Prostate gland (tissue), 2 donors: ENCODE data around the gene ONECUT3. TPM values are rescaled to one million over a fixed set of nuclear protein-coding genes. Genes with fewer than 3 reads are reported as not detected.

ENCODE experiments used
- DNase-seq: peaks from one replicate; pipeline ENCODE4 v3.0.0-alpha.2; 2019; ENCODE audit warnings: low spot score
- H3K27ac ChIP-seq, 2 donors: fragments of 200-600 bp; sonication (generic); 2 replicates each; pipeline ENCODE4 v1.5.1; 2017 to 2019
- H3K27me3 ChIP-seq: fragments of 200-600 bp; sonication (generic); replicated peaks from 2 replicates; pipeline ENCODE4 v1.5.1; 2019; ENCODE audit not compliant: insufficient read depth
- H3K36me3 ChIP-seq, 2 donors: fragments of 200-600 bp; sonication (generic); 1 replicate in 1 of 2; 2 replicates in 1 of 2; pipeline versions ENCODE4 v1.5.1 to v1.8.1; 2017 to 2019
- H3K4me1 ChIP-seq: fragments of 200-600 bp; sonication (generic); replicated peaks from 2 replicates; pipeline ENCODE4 v1.5.1; 2019
- H3K4me3 ChIP-seq, 2 donors: fragments of 200-600 bp; sonication (generic); 2 replicates each; pipeline ENCODE4 v1.5.1; 2017 to 2019
- H3K9me3 ChIP-seq: fragments of 200-600 bp; sonication (generic); 2 replicates; pipeline ENCODE4 v1.5.1; 2017
- POLR2A ChIP-seq: fragments of 450-650 bp; IDR thresholded peaks from one replicate; pipeline ENCODE4 v1.6.1; 2016; ENCODE audit warnings: antibody characterized with exemption, mild to moderate bottlenecking
- POLR2AphosphoS5 ChIP-seq: sonication (generic); formaldehyde crosslinking; IDR thresholded peaks from one replicate; pipeline ENCODE4 v1.6.1; 2017; ENCODE audit warnings: antibody characterized with exemption
- WGBS: methylation state at CpG from one replicate; pipeline ENCODE4 v1.1.5; 2018; 5-methylcytosine and 5-hydroxymethylcytosine counted together
- intact Hi-C: fragments of 100-400 bp; cut with DNase I; formaldehyde crosslinking; loops from one replicate; pipeline ENCODE4 v1.14.2; 2022
- total RNA-seq, 2 donors: library from RNA; depleted of rRNA; stranded (reverse); fragments of >200 nt; gene quantifications; one replicate each; pipeline ENCODE4 v1.1.0, GENCODE V29; 2016
- TF ChIP-seq, protein P1 (sequence below), 4 experiments: fragments of 200-600 bp in 2 of 4; fragments of 450-650 bp in 2 of 4; sonication (generic) in 2 of 4; IDR thresholded peaks; 1 replicate in 3 of 4; 2 replicates in 1 of 4; pipeline ENCODE4 v1.5.1; 2016 to 2019; ENCODE audit warnings: antibody characterized with exemption in 4 of 4, mild to moderate bottlenecking in 2 of 4, moderate library complexity in 2 of 4

Gene ONECUT3
- total RNA-seq, 2 donors from 2014 or later, result not detected

DNA sequence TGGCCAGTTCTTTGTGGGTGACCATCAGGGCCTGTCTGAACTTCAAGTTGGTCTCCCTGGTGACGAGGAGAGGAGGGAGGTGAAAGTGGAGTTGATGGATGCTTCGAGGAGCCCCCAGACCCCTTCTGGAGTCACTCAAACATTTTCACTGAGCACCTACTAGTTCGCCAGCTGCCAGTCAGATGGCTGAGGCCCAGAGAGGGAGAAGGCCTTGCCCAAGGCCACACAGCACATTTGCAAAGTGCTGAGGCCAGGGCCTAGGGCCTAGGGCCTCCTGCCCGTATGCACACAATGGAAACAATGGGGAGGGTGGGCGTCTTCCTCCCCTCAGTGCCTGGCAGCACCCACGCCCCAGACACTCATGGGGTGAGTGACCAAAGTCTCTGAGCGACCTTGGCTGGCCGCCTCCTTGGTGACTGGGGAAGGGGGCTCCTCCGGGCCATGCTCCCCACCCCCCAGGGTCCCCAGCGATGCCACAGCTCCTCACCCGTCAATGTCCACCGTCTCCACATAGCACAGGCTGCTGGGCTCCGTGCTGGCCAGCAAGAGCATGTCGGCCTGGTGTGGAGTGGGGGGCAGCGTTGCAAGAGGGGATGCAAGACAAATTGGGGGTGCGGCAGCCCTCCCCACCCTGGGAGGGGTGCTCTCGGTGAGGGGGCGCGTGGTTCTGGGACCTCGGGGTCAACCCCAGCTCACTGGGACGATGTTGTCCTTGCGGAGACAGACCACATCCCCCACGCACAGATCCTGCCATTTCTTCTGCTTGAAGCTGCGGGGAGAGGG lies 52.3 kb downstream of the ONECUT3 start:
- Histone ChIP-seq H3K9me3 (no peaks in the 10 kb centered on the region), H3K4me1 (no peaks in the 10 kb centered on the region), H3K27me3 (no peaks in the 10 kb centered on the region), H3K27ac (no peak overlapping the region), H3K4me3 (no peak overlapping the region), H3K36me3 (no peaks in the 10 kb centered on the region)
- TF ChIP-seq POLR2AphosphoS5, result no peak
- TF ChIP-seq POLR2A, result no peak
- TF ChIP-seq, protein P1, sequence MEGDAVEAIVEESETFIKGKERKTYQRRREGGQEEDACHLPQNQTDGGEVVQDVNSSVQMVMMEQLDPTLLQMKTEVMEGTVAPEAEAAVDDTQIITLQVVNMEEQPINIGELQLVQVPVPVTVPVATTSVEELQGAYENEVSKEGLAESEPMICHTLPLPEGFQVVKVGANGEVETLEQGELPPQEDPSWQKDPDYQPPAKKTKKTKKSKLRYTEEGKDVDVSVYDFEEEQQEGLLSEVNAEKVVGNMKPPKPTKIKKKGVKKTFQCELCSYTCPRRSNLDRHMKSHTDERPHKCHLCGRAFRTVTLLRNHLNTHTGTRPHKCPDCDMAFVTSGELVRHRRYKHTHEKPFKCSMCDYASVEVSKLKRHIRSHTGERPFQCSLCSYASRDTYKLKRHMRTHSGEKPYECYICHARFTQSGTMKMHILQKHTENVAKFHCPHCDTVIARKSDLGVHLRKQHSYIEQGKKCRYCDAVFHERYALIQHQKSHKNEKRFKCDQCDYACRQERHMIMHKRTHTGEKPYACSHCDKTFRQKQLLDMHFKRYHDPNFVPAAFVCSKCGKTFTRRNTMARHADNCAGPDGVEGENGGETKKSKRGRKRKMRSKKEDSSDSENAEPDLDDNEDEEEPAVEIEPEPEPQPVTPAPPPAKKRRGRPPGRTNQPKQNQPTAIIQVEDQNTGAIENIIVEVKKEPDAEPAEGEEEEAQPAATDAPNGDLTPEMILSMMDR (IDR thresholded peaks at IDR 0.05), result no peak
- 91% methylated on average over 23 of the region's 24 CpGs for WGBS
- DNase-seq, result no peak
- intact Hi-C loops, result no loop called here

DNA sequence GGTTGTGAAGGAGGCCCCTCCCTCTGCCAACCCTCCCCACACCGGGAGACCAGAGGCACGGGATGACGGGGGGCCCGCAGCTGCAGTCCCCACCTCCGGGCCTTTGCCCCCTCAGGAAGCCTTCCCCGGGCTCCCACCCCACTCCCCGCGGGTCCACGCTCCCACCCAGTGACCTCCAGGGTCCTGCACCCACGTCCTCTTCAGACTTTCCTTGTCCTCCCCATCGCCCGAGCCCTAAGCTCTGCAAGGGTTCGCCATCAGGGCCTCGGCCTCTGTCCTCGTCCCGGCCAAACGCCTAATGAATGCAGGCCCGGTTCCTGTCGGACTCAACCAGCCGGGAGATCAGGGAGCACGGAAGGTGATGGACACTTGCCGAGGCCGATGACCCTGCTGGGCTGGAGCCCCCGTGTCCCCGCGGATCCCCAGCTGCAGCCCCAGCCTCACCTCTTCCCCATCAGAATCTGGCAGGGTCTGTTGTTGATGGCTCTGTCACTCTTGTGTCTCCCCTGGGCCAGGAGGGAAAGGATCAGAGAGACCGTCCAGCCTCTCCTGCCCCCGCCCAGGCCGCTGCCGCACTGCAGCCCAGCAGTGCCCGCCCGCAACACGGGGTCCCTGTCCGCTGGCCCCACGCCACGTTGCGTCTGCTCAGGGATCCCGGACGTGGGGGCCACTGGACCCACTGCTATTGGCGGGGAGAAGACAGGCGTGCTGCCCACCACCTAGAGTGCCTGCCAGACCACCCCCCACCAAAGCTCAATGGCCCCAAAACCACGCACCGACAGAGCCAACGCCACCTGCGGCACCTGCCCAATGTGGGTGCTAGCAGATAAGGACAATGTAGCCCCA lies 53.1 kb downstream of the ONECUT3 start:
- intact Hi-C loops, result no loop called here
- Histone ChIP-seq H3K36me3 (no peaks in the 10 kb centered on the region), H3K27ac (no peak overlapping the region), H3K27me3 (no peaks in the 10 kb centered on the region), H3K4me3 (no peak overlapping the region), H3K9me3 (no peaks in the 10 kb centered on the region), H3K4me1 (no peaks in the 10 kb centered on the region)
- no peak for DNase-seq
- TF ChIP-seq POLR2AphosphoS5, result no peak
- TF ChIP-seq POLR2A, result no peak
- TF ChIP-seq, protein P1 (IDR thresholded peaks at IDR 0.05), result no peak
- WGBS, result 85% methylated on average over 45 of the region's 45 CpGs

DNA sequence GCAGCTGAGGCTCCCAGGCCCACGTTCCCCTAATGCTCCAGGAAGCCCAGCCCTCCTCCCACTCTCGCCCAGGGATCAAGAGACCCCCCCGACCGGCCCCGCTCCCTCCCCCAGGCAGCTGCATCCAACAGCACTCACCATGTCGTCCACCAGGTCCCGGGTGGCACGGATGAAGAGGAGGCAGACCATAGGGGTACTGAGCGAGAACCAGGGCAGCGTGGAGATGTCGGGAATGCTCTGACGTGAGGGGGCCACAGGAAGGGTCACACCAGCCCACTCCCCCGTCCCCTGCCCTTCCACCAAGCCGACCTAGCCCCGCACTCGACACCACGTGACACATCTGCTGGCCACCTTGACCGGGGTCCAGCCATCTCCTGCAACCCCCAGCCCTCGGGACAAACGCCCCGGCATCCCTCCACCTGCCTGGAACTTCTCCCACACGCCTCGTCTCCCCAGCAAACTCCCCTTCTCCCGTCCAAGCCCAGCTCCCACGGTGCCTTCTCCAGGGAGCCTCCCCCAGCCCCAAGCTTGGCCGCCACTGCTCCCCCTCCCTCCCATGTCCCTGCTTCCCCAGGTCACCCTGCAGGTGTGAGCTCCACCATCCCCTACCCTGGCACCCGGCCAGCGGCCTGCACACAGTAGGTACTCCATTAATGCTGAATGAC lies 53.9 kb downstream of the ONECUT3 start:
- Histone ChIP-seq H3K4me3 (no peak overlapping the region), H3K9me3 (no peaks in the 10 kb centered on the region), H3K27me3 (no peaks in the 10 kb centered on the region), H3K36me3 (no peaks in the 10 kb centered on the region), H3K4me1 (peaks cover 6% of the 10 kb centered on the region), H3K27ac (no peak overlapping the region)
- intact Hi-C loops, result no loop called here
- DNase-seq, result no peak
- no peak for TF ChIP-seq POLR2AphosphoS5
- TF ChIP-seq, protein P1 (IDR thresholded peaks at IDR 0.05), result no peak
- WGBS, result 63% methylated on average over 27 of the region's 28 CpGs

DNA sequence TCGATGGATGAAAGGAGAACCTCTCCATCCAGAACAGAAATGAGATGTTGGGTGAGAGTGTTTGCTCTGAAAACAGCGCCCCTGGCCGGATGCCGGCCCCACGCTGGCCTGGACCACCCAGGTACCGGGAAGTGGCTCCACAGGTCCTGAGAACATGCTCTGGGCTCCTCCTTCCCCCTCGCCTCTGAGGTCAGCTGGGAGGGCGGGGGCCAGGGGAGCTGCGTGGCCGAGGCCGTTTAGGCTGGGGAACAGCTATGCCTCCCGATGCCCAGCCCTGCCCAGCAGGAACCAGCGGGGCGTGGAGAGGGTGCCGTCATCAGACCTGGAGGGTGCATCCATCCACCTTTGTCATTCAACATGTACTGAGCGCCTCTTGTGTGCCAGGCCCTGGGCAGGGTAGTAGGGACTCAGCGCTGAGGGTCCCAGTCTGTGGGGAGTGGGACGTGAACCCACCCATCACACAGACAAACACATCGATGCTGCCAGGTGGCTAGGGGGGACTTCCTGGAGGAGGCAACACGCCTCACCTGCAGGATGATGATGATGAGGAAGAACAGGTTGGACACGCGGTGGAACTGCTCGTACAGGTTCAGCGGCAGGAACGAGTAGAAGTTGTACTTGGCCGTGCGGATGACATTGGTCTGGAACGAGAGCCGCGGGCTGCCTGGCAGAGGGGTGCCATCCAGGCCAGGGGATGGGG lies 54.5 kb downstream of the ONECUT3 start:
- intact Hi-C loops, result no loop called here
- TF ChIP-seq, protein P1 (IDR thresholded peaks at IDR 0.05), result no peak
- no peak for TF ChIP-seq POLR2AphosphoS5
- no peak for TF ChIP-seq POLR2A
- Histone ChIP-seq H3K36me3 (no peaks in the 10 kb centered on the region), H3K27ac (no peak overlapping the region), H3K9me3 (no peaks in the 10 kb centered on the region), H3K27me3 (no peaks in the 10 kb centered on the region), H3K4me3 (no peak overlapping the region), H3K4me1 (peaks cover 6% of the 10 kb centered on the region)
- WGBS, result 55% methylated on average over 30 of the region's 30 CpGs
- no peak for DNase-seq
